ENCODE measurements around the gene FOXO6.

Gene FOXO6

GRCh38 chr1:41428738-41429640 lies 67.8 kb downstream of the FOXO6 start:
- DNase-seq = no peak

GRCh38 chr1:41429641-41430035 lies 68.4 kb downstream of the FOXO6 start:
- DNase-seq = no peak

GRCh38 chr1:41430069-41430468 lies 68.8 kb downstream of the FOXO6 start:
- DNase-seq = no peak

GRCh38 chr1:41430582-41430981 lies 69.3 kb downstream of the FOXO6 start:
- no peak for DNase-seq

- DNase-seq = no peak
Measured at GRCh38 chr1:41431490-41432350, 70.5 kb downstream of the FOXO6 start.

Data from NCI-H2227 treated with DMSO at 0.1 percent for 48 hours (cell line).